GM12874 (cell line): ENCODE measurements around the gene CNTN4.

Experiments
- CTCF ChIP-seq: IDR thresholded peaks from 2 replicates; pipeline ENCODE4 v1.5.1; 2011; ENCODE audit warnings: low read depth, mild to moderate bottlenecking, control low read depth, low read length, moderate library complexity; ENCODE audit not compliant: insufficient read depth

The CNTN4 gene

GRCh38 chr3:2454865-2455264, 356.2 kb downstream of the CNTN4 start:
- TF ChIP-seq CTCF, result no peak

GRCh38 chr3:2456788-2457187, 358.1 kb downstream of the CNTN4 start:
- no peak for TF ChIP-seq CTCF

GRCh38 chr3:2458816-2459215, 360.1 kb downstream of the CNTN4 start:
- TF ChIP-seq CTCF, result no peak

- TF ChIP-seq CTCF, result no peak
Observed at GRCh38 chr3:2465842-2466241, 367.2 kb downstream of the CNTN4 start.

- no peak for TF ChIP-seq CTCF
Observed at GRCh38 chr3:2468816-2469215, 370.1 kb downstream of the CNTN4 start.

- no peak for TF ChIP-seq CTCF
Observed at GRCh38 chr3:2476996-2477395, 378.3 kb downstream of the CNTN4 start.

- no peak for TF ChIP-seq CTCF
Observed at GRCh38 chr3:2477620-2478019, 379.0 kb downstream of the CNTN4 start.

GRCh38 chr3:2484162-2485026, 385.7 kb downstream of the CNTN4 start:
- no peak for TF ChIP-seq CTCF
